NCI-H1436 treated with DMSO at 0.1 percent for 48 hours (cell line): ENCODE results near the gene KLHL28.
A peak's percentile ranks its signal among the peaks of the same experiment; 100 is the strongest.

Source experiments
- DNase-seq: peaks from one replicate; lab custom pipeline; 2025; lab: John Stamatoyannopoulos, UW

Gene KLHL28

DNA sequence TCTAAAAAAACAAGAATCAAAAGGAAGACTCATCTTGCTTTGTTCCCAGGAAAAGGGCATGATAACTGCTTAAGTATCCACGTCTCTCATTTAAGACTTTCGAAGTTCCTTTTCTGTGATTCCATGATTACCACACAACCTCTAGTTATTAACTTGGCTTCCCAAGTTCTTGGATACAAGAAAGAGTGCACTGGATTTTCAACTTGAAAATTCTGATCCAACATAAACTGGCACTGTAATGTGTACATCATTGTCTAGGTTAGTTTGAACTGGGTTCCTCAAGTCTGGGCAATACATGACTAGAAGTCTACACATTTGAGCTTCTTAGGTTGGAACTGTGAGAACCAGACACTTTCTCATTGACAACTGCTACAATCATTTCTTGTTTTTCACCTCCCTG, 1.6 kb downstream of the KLHL28 start:
- DNase-seq = no peak

DNA sequence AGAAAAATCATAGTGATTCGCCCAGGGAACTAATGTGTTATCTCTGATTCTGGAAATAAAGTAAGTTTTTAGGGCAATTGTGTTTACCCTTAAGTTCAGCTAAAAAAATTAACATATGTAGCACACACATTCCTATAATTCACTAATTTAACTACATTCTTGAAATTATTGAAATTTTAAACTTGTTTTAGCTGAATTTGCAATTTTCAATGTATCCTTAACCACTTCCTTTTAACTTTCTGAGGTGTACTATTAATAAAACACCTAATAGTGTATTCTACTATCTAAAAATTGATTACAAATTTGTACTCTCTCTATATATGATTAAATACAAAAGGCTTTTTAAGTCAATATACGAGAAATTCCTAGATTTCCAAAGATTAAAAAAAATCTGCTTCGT, 2.2 kb downstream of the KLHL28 start:
- DNase-seq = no peak

DNA sequence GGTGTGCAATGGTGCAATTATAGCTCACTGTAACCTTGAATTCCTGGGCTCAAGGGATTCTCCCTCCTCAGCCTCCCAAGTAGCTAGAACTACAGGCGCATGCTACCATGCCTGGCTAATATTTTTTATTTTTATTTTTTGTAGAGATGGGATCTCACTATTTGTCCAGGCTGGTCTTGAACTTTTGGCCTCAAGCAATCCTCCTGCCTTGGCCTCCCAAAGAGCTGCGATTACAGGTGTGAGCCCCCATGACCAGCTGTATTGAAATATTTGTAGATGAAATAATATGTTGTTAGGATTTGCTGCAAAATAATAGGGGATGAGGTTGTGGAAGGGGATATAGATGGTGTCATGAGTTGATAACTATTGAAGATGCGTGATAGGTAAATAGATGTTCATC, 4.9 kb downstream of the KLHL28 start:
- DNase-seq = no peak

DNA sequence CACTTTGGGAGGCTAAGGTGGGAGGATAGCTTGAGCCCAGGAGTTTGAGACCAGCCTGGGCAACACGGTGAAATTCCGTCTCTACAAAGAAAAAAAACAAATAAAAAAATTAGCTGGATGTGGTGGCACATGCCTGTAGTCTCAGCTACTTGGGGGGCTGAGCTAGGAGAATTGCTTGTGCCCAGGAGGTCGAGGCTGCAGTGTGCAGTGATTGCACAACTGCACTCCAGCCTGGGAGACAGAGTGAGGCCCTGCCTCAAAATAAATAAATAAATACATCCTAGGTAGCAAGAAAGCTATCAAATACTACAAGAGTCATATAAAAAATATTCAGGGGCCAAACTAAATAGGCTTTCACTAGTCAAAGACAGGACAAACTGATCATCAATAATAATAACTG, 6.2 kb downstream of the KLHL28 start:
- DNase-seq = no peak

DNA sequence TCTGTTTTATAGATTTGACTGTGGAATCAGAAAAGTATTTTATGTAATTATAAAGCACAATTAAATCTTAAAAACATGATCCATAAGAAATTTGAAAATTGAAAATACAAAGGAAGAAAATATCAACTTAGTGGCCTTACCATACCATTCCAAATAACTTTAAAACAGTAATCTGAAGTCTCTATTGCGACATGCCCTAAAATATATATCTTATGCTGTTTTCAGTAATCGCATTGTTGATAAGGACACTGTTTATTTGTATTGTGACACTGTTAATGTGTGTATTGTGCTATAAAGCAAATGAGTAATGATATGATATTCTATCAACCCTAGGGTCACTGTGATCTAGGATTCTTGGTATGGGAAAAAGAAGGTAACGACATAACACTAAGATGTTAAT, 7.0 kb downstream of the KLHL28 start:
- DNase-seq = no peak

DNA sequence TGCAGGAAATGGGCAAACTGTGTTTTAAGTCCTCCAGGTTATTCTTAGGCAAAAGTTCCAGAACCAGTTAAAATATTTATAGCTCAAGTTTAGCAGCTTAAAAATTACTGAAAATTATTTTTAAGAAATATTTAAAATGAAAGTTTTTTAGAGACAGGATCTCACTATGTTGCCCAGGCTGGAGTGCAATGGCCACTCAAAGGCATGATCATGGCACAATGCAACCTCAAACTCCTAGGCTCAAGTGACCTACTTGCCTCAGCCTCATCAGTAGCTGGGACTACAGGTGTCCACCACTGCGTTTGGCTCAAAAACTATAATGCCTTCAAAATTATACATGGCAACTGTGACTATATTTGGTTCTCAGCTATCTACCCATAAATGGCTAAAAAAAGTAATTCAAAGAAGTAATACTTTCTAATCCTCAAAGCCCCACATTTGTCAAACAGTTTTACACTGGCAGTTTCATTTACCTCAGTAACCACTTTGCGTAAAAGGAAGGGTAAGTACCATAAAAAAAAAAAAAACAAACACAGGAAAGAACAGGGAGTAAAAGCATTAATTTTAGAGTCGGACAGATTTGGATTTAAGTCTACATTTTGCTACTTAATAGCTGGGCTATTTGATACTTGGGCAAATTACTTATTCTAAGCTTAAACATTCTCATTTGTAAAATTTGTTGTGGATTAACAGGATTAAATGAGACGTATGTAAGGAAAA, 9.2 kb downstream of the KLHL28 start:
- DNase-seq = no peak

DNA sequence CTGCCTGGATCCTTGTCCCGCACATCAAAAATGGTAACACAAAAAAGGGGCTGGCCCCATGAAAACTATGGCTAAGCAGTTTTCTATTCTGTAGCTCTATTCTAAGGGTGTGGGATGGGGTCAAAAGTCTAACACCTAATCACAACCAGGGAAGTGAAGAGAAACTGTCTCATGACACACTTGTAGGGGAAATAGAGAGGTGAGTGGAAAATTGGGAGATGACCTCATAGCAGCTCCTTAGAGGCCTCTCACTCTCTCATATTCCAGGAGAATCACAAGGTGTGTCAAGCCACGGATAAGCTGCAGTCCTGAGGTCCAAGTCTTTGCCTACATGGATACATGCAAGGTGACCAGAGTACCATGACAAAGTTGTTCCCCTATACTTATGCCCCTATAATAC, 10.7 kb downstream of the KLHL28 start:
- no peak for DNase-seq

DNA sequence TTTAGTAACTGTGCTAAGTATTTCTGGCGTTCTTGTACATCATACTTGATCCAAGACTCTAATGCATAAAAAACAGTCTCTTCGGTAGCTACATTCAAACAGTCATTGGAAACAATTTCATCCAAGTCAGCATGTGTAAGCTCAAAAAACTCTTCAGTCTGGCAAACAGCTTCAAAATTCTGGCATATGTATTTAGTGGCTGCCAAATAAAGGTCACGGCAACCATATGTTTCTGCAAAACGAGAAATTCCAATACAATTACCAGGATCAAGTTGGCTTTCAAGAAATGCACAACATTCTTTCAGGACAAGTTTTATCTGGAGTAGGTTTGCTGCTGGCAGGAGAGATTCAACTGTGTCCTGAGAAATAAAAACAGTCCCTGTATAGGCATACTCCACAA, 16.5 kb downstream of the KLHL28 start:
- DNase-seq = no peak

DNA sequence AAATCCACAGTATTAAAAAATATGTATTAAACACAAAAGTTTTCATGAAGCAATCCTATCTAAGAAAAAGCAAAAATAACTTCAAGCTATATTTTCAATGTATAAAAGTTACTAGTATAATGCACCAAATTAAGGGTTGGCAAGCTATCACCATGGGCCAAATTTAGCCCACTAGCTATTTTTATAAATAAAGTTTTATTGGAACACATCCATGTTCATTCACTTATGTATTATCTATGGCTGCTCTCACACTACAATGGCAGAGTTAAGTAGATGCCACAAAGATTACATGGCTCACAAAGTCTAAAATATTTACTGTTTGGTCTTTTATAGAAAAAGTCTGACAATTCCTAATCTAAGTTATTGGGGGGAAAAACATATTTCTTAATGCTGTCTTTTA, 17.6 kb downstream of the KLHL28 start:
- no peak for DNase-seq

DNA sequence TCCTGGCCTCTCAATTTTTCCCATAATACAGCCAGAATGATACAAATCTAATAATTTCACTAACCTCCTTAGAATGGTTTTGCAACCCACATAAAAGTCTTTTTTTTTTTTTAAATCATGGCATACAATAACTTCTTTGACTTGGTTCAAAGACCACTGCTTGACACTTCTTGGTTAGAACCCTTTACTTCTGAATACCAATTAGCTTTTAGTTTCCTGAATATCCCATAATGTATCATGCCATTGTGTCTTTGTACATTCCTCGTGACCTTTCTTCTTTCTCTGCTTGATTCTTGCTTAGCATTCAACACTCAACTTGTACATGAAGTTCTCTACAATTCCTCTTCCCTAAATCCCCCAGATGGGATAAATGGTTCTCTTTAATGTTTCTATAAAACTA, 19.3 kb downstream of the KLHL28 start:
- no peak for DNase-seq

DNA sequence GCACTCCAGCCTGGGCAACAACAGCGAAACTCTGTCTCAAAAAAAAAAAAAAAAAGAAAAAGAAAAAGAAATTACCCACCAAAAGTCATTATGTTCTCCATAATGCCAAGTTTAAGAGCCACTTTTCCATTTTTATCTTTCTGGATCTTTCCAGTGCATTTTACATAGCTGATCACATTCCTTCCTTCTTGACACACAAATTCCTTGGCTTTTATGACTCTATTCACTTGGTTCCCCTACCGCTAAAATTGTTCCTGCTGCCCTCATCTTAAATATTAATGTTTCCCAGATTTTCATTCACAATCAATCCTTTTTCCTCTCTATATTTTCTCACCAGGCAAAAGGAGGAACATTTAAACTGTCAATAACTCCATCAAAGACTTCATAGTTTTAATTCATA, 20.2 kb downstream of the KLHL28 start:
- DNase-seq = no peak

DNA sequence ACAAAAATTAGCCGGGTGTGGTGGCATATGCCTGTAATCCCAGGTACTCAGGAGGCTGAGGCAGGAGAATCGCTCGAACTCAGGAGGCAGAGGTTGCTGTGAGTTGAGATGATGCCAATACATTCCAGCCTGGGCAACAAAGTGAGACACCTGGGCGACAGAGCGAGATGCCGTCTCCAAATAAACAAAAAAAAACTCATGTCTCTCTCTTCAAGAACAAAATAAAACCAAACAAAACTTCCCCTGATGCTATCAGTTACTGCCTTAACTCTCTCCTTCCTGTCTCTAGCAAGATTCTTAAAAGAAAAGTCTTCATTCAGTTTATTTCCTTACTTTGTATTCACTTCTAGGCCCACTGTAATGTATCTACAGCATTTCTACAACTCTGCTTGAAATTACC, 20.8 kb downstream of the KLHL28 start:
- DNase-seq = no peak

DNA sequence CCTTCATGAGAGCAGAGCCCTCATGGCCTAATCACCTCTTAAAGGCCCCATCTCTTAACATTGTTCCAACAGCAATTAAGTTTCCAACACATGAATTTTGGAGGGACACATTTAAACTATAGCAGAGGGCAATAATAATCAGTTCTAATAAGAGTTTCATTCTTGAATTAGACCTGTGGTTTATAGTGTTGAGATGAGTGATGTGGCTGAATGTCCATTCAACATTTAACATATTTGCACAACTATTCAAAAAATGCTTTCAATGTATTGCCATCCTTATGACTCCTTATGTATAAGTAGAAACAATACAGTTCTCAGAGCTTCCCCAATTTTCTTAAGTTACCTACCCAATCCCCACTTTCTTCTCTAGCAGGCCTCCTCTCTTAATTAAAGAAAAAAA, 21.5 kb downstream of the KLHL28 start:
- DNase-seq = no peak

DNA sequence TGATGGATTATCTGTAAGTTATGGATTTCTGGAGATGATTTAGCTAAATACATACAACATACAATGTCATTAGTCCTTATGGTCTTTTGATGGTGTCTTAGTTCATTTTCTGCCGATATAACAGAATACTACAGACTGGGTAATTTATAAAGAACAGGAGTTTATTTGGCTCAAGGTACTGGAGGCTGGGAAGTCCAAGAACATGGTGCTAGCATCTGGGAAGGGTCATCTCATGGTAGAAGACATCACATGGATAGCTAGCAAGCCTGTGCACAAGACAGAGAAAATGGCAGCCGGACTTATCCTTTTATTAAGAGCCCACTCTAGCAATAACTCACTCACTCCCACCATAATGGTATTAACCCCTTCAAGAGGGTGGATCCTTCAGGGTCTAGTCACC, 24.2 kb downstream of the KLHL28 start:
- DNase-seq = no peak

DNA sequence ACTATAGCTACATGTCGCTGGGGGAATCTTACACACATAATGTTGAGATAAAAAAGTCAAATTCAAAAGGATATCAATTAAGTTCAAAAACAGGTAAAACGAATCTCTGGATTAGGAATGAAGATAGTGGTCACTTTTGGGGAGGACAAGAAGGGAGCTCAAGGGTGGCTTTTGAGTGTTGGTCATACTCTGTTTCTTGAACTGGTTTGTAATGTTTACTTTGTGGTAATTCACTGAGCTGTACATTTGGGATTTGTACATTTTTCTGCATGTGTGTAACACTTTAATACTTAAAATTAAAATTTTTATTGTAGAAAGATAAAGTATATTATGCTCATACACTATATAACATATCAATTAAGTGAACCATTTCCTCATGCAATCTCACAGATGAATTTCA, 26.6 kb downstream of the KLHL28 start:
- no peak for DNase-seq

DNA sequence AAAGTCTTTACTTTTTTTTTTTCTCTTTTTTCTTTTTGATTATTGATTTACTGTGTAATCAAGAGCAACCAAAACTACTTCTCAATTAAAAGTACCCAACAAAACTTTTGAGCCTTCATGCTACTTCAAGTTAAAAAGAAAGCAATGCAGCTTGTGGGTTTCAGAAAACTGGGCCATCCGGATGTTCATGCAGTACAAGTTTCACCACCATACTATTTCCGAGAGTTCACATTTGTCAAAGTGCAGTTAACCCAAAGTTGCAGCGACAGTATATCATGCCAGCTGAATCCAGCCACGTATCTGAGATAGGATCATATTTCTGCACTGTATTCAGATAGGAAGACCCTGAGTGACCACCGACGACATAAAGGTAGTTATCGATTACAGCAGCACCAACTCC, 33.0 kb downstream of the KLHL28 start:
- DNase-seq = no peak

DNA sequence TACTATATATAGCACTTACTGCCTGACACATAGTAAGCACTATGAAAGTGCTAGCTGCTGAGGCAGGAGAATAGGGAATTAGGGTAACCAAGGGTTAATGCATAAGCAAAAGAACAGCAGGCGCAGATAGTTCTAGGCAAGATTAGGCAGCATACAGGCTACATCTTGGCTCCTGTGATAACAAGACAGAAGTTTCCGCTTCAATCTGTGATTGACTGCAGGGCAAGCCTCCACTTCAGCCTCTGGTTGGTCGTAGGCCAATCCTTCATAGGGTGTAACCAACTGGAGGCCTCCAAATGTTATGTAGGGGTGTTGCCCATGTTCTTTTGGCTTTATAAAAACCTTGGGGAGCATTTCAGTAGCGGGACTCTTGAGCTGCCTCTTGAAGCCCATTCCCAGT, 46.9 kb downstream of the KLHL28 start:
- DNase-seq = no peak

DNA sequence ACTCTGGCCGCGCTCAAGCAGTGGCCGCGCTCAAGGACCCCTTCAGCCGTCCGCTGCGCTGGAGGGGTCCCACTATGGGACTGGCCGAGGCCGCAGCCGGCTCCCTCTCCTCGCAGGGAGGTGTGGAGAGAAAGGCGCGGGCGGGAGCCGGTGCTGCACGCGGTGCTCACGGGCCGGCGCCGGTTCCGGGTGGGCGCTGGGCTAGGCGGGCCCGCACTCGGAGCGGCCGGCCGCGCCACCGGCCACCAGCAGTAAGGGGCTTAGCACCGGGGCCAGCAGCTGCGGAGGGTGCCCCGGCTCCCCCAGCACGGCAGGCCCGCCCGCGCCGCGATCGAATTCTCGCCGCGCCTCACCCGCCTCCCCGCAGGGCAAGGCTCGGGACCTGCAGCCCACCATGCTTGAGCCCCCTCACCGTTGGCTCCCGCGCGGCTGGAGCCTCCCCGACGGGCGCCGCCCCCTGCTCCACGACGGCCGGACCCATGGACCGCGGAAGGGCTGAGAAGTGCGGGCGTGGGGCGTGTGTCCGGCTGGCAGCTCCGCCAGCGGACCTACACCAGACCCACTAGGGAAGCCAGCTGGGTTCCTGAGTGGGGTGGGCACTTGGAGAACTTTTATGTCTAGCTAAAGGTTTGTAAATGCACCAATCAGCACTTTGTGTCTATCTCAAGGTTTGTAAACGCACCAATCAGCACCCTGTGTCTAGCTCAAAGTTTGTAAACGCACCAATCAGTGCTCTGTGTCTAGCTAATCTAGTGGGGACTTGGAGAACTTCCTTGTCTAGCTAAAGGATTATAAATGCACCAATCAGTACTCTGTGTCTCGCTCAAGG, 49.5 kb downstream of the KLHL28 start:
- no peak for DNase-seq

DNA sequence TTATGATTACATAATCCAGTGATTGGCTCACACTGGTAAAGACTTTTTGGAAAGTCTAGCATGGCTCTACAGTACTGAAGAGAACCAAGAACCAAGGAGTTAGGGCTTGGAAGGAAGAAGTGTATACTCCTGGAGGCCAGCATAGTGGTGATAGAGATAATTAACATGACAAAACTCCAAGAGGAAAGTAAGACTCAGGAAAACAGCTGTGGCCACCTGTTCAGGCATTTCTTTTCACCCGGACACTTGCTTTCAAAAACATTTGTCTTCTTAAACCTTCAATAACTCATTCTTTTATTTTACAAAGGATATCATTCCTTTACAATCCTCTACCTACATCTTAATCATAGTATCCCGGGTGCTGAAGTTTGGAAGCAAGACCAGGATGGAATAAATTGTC, 50.9 kb downstream of the KLHL28 start:
- DNase-seq = no peak

DNA sequence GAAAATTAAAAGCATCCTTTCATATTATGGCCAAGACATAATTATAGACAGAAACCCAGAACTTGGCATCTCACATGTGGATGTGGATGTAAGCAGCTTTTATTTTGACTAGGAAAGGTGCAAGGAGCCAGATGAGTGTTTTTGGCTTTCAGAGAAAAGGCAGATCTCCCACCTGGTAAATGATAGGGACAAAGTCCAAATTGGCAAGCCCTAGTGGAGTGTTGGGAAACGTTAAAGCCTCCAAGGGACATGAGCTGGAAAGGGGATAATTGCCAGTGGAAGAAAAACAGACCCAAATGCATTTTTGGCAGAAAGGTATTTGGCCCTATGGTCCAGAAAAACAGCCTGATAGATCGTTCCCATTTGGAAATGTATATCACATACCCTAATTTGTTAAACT, 60.1 kb downstream of the KLHL28 start:
- DNase-seq = no peak

DNA sequence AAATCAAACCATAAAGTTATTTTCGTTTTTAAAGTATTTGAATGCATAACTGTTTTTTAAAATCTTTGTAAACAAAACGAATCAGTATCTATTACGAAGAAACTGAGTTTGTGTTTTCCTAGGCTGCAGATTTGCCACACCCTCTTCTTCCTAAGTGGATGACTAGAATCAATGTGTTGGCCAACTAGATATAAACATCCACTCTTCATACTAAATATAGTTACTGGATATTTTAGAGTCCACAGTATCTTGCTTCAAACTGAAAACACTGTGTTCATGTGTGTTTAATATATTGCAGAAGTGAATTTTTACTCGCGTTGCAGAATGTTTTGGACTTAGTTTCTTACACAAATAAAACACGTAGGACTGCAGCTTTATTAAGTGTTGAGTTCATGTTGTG, 63.2 kb downstream of the KLHL28 start:
- DNase-seq = no peak

DNA sequence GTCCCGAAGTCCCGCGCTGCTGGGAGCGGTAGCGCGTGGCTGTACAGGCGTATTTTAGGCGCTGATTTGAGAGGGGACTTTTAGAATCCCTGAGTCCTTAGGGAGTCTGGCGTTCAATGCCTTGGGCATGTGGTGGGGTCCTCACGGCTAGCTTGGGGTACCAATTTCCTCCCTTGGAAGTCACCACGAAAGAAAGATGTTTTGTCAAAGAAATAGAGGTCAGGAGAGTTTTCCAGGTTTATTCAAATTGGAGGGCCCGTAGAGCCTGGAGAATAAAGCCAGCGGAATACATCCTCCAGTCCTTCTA, 63.9 kb downstream of the KLHL28 start:
- DNase-seq = no peak

DNA sequence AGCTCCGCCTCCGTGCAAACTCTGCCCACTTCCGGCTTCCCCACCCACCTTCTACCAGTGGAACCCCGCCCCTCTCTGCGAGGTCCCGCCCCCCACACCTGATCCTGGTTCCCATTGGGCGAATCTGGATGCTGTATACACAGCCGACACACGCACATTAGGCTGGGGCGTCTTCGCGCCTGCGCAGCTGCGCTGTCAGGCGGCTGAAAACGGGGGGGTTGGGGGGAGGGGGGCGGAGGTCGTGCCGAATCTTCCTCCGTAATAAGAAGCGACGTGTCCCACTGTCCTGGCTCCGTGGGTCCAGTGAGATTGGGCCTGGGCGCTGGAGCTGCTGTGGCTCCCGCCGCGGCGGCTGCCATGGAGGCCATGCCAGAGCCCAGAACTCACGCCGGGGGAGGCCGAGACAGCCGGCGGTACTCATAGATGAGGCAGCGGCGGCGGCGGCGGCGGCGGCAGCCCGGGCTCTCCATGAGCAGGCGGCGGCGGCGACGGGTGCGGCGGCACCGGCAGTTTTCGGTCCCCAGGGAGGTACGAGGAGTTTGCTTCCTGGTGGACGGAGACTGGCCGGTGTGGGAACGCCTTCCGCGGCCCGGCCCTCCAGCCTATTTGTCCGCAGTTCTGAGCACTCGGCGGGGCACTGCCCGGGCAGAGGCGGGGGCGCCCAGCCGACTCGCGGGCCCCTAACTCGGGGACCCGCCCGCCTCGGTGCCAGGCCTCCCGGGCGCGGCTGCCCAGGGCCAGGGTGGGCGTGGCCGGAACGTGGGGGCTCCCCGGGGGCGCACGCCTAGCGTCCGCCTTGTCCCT, 64.5 kb downstream of the KLHL28 start:
- peak; percentile 70 for DNase-seq
